Measurements from ENCODE around the gene DAPK3.
A peak's percentile ranks its signal among the peaks of the same experiment; 100 is the strongest.
"Not testable (repeated sequence)": the region's sequence is repeated elsewhere in the genome, so short reads cannot be mapped to it uniquely, and the experiment has no call there.

DAPK3 gene

DNA sequence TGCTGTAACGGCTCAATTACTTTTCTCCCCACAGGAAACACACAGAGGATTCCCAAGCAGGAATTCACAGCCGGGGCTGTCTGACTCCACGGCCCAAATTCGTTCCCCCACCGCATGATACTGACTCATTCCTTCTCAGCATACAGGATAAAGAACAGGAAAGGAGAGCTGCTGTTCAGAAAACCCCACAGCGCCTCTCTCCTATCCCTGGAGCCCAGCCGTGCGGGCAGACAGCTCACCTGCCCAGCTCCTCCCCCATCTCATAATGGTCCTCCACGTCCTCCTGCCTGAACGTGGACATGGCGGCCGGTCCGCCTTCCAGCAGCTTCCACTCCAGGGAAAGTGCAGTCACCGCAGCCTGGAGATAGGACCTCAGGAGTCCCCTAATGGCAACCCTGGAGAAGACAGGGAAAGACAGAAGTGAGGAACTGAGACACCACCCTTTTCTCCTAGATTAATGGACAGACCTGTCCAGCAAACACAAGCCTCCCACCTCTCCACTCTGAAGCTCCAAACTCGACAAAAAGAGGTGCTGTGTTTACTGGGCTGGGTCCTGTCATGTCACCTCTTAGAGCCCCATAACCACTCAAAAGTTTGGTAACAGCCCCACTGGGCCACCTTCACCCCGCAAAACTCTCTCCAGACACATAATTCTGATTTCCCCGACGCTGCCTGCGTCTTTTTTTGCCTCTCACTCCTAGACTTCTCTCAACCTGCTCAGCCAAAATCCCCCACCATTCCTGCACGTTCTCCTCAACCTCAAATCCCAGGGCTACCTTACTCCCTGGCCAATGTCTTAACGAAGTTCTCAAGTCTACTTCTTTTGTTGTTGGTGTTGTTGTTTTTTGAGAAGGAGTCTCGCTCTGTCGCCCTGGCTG, 1.2 kb downstream of the DAPK3 start:
- peak overlapping the region; percentile 91 for H3K9ac ChIP-seq (ENCODE audit: low read depth, low read length, poor library complexity, severe bottlenecking)
- no peaks in the 10 kb centered on the region for H3K27me3 ChIP-seq (ENCODE audit: insufficient read depth, low read length, poor library complexity, severe bottlenecking)
- H3K4me1 ChIP-seq (ENCODE audit: insufficient read depth, low read length, poor library complexity, severe bottlenecking), result peaks cover 20% of the 10 kb centered on the region
- H4K20me1 ChIP-seq (ENCODE audit: insufficient read depth, low read length, poor library complexity, severe bottlenecking), result peaks cover 27% of the 10 kb centered on the region
- H3K4me3 ChIP-seq (ENCODE audit: low read length, poor library complexity, severe bottlenecking), result peak overlapping the region; percentile 95
- no peaks in the 10 kb centered on the region for H3K9me3 ChIP-seq (ENCODE audit: insufficient read depth, low read depth, low read length)
- TF ChIP-seq, protein P1, sequence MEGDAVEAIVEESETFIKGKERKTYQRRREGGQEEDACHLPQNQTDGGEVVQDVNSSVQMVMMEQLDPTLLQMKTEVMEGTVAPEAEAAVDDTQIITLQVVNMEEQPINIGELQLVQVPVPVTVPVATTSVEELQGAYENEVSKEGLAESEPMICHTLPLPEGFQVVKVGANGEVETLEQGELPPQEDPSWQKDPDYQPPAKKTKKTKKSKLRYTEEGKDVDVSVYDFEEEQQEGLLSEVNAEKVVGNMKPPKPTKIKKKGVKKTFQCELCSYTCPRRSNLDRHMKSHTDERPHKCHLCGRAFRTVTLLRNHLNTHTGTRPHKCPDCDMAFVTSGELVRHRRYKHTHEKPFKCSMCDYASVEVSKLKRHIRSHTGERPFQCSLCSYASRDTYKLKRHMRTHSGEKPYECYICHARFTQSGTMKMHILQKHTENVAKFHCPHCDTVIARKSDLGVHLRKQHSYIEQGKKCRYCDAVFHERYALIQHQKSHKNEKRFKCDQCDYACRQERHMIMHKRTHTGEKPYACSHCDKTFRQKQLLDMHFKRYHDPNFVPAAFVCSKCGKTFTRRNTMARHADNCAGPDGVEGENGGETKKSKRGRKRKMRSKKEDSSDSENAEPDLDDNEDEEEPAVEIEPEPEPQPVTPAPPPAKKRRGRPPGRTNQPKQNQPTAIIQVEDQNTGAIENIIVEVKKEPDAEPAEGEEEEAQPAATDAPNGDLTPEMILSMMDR (conservative IDR thresholded peaks at IDR 0.05; ENCODE audit: low read length), result no peak
- TF ChIP-seq EZH2phosphoT487 (IDR thresholded peaks at IDR 0.05; ENCODE audit: borderline replicate concordance), result no peak
- H3K4me2 ChIP-seq (ENCODE audit: low read depth, low read length, poor library complexity, severe bottlenecking), result peak overlapping the region; percentile 89
- no peak overlapping the region for H2AFZ ChIP-seq (ENCODE audit: low read length)
- peaks cover 29% of the 10 kb centered on the region for H3K79me2 ChIP-seq (ENCODE audit: insufficient read depth, low read length)
- H3K9me2 ChIP-seq (replicated peaks; ENCODE audit: low read depth, low read length), result no peaks in the 10 kb centered on the region
- peaks cover 3% of the 10 kb centered on the region; the same call in 1 of the 2 replicates for H3F3A ChIP-seq (ENCODE audit: low read depth)
- H3K36me3 ChIP-seq (ENCODE audit: insufficient read depth, low read length), result no peaks in the 10 kb centered on the region

DNA sequence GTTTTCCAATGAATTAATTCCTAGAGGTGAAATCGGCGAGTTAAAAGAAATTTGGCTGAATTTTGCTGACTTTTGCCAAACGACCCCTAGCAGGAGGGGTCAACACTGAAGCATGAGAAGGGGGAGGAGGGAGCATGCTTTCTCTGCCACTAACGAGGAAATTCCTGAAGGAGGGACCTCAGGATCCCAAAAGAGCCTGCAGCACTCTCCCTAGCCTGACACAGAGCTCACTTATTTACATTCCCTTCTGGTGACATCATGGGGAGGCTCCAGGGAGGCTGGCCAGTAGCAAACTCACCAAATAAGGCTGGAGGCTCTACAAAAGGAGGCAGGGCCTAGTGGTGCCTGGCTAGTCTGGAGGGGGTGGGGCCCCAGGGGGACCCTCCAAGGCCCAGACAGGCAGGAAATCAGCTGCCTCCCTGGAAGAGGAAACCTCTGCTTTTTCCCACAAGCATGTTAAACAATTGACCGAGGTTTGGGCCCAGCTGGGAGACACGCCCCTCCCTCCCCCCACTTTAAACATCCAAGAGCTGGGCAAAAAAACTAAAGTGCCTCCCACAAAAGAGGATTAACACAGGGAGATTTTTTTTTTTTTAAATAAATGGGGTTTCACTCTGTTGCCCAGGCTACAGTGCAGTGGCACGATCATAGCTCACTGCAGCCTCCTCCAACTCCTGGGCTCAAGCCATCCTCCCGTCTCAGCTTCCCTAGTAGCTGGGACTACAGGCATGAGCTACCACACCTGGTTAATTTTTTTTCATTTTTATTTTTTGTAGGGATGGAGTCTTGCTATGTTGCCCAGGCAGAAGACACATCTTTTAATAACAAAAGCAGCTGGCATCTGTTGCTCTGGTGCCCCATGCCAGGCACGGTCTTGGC, 2.1 kb downstream of the DAPK3 start:
- Histone ChIP-seq H3K4me1 (ENCODE audit: insufficient read depth, low read length, poor library complexity, severe bottlenecking) (peaks cover 20% of the 10 kb centered on the region), H3K79me2 (ENCODE audit: insufficient read depth, low read length) (peaks cover 29% of the 10 kb centered on the region), H3K9me3 (ENCODE audit: insufficient read depth, low read depth, low read length) (no peaks in the 10 kb centered on the region), H3K9me2 (replicated peaks; ENCODE audit: low read depth, low read length) (no peaks in the 10 kb centered on the region), H3K27me3 (ENCODE audit: insufficient read depth, low read length, poor library complexity, severe bottlenecking) (no peaks in the 10 kb centered on the region), H2AFZ (ENCODE audit: low read length) (no peak overlapping the region), H3K36me3 (ENCODE audit: insufficient read depth, low read length) (no peaks in the 10 kb centered on the region), H3K9ac (ENCODE audit: low read depth, low read length, poor library complexity, severe bottlenecking) (peak overlapping the region; percentile 91), H3K4me3 (ENCODE audit: low read length, poor library complexity, severe bottlenecking) (peak overlapping the region; percentile 95), H3F3A (ENCODE audit: low read depth) (peaks cover 3% of the 10 kb centered on the region; the same call in 1 of the 2 replicates), H4K20me1 (ENCODE audit: insufficient read depth, low read length, poor library complexity, severe bottlenecking) (peaks cover 27% of the 10 kb centered on the region), H3K4me2 (ENCODE audit: low read depth, low read length, poor library complexity, severe bottlenecking) (peak overlapping the region; percentile 89)
- TF ChIP-seq EZH2phosphoT487 (IDR thresholded peaks at IDR 0.05; ENCODE audit: borderline replicate concordance), result no peak
- TF ChIP-seq, protein P1 (conservative IDR thresholded peaks at IDR 0.05; ENCODE audit: low read length), result no peak

DNA sequence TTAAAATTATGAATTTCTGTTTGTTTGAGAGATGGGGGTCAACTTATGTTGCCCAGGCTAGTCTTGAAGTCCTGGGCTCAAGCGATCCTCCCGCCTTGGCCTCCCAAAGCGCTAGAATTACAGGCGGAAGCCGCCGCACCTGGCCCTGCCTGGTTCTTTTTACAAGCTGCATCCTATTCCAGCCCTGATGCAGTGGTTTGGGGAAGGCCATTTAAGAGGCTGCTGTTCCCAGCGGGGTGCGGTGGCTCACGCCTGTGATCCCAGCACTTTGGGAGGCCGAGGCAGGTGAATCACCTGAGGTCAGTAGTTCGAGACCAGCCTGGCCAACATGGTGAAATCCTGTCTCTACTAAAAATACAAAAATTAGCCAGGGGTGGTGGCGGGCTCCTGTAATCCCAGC, 2.9 kb downstream of the DAPK3 start:
- not testable (repeated sequence) for H3K4me2 ChIP-seq (ENCODE audit: low read depth, low read length, poor library complexity, severe bottlenecking)

More for the DNA sequence above, 2.9 kb downstream of the DAPK3 start:
- not testable (repeated sequence) for H3K9me3 ChIP-seq (ENCODE audit: insufficient read depth, low read depth, low read length); H3K27me3 ChIP-seq (ENCODE audit: insufficient read depth, low read length, poor library complexity, severe bottlenecking); H3K9ac ChIP-seq (ENCODE audit: low read depth, low read length, poor library complexity, severe bottlenecking); H3F3A ChIP-seq (ENCODE audit: low read depth); H3K36me3 ChIP-seq (ENCODE audit: insufficient read depth, low read length); H3K4me3 ChIP-seq (ENCODE audit: low read length, poor library complexity, severe bottlenecking); H2AFZ ChIP-seq (ENCODE audit: low read length); H3K9me2 ChIP-seq (replicated peaks; ENCODE audit: low read depth, low read length)
- peaks cover 29% of the 10 kb centered on the region for H3K79me2 ChIP-seq (ENCODE audit: insufficient read depth, low read length)
- H3K4me1 ChIP-seq (ENCODE audit: insufficient read depth, low read length, poor library complexity, severe bottlenecking), result peaks cover 20% of the 10 kb centered on the region
- peaks cover 27% of the 10 kb centered on the region for H4K20me1 ChIP-seq (ENCODE audit: insufficient read depth, low read length, poor library complexity, severe bottlenecking)

Measured in Loucy (cell line).